GM19035 (cell line): Measurements from ENCODE around the gene KMO.

Experiments
- ATAC-seq: cut with Tn5 transposase; IDR thresholded peaks from one replicate; pipeline ENCODE4 v1.9.1; 2021; ENCODE audit not compliant: unreplicated experiment

KMO gene

DNA sequence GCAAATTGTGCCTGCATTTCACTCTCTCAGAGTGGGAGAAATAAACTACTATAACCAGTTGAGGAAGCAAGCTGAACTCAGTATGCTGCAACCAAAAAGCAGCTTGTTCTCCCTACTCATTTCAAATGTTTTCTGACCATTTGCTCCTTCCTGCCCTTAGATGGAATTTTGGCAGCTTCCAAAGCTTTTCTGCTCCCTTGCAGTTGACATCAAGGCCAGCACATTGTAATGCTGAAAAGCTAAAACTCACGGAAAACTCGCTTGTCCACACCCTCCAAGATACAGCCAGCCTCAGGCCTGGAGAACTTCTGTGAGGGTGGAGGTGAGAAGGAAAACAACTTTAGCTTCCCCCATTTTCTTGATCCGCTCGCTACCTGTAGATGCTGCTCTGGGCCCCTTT is 113.0 kb downstream of the KMO start:
- no peak for ATAC-seq
